Subcutaneous adipose tissue (tissue), 4 donors: ENCODE data around the gene SLC9A3. TPM values are rescaled to one million over a fixed set of nuclear protein-coding genes. Genes with fewer than 3 reads are reported as not detected.

Experiments used
- CTCF ChIP-seq: fragments of 450-650 bp; IDR thresholded peaks from one replicate; pipeline ENCODE4 v1.5.1; 2016; ENCODE audit warnings: low read depth, mild to moderate bottlenecking, control low read depth, antibody characterized with exemption, moderate library complexity
- total RNA-seq, 4 donors: library from RNA; depleted of rRNA; stranded (reverse); fragments of >200 nt; gene quantifications; one replicate each; pipeline ENCODE4 v1.1.0, GENCODE V29; 2016

SLC9A3 gene
- total RNA-seq, 4 donors from 2014 or later = 1.3 to 2.3 (median 1.6) TPM

GRCh38 chr5:553874-554273 lies 29.6 kb upstream of the SLC9A3 start:
- TF ChIP-seq CTCF = no peak

GRCh38 chr5:551406-551805 lies 27.2 kb upstream of the SLC9A3 start:
- TF ChIP-seq CTCF = no peak

GRCh38 chr5:549229-549628 lies 25.0 kb upstream of the SLC9A3 start:
- TF ChIP-seq CTCF = no peak

- TF ChIP-seq CTCF = no peak
These were observed 24.0 kb upstream of the SLC9A3 start for GRCh38 chr5:548256-548655.

GRCh38 chr5:547086-547924 lies 23.1 kb upstream of the SLC9A3 start:
- TF ChIP-seq CTCF = no peak

GRCh38 chr5:546376-546908 lies 22.2 kb upstream of the SLC9A3 start:
- no peak for TF ChIP-seq CTCF

GRCh38 chr5:545641-546375 lies 21.6 kb upstream of the SLC9A3 start:
- no peak for TF ChIP-seq CTCF
